ENCODE data around the gene HLA-DMB. TPM values are rescaled to one million over a fixed set of nuclear protein-coding genes. Genes with fewer than 3 reads are reported as not detected.

Gene HLA-DMB
- total RNA-seq, 1 experiment from 2014 or later = 3.3 TPM

DNA sequence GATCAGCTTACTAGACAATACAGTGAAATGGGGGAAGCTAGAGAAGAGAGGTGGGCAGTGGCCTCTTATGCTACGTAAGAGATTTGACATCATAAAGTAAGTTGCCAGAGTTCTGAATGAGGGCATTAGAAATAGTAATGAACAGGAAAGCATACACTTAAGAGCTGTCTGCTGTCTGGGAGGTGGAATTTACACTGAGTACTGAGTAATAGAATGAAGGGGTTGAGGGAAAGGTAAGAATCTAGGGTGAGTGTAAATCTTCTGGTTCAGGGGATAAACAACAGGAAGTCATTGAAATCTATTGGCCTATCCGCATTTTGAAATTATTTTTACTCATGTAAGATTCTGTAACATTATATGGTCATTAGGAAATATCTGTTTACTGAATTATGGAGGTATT, 35.8 kb downstream of the HLA-DMB start:
- H3K4me2 ChIP-seq (ENCODE audit: low read length) = no peak overlapping the region
- H3K4me3 ChIP-seq (replicated peaks in 1 of 2; ENCODE audit: low read depth in 1 of 2, low read length in 2 of 2) = no peak overlapping the region
- H3K79me2 ChIP-seq (ENCODE audit: insufficient read depth, low read length) = no peaks in the 10 kb centered on the region; the same call in 1 of the 2 replicates
- H3K9me3 ChIP-seq (ENCODE audit: control insufficient read depth in 1 of 2, insufficient read depth in 1 of 2, low read depth in 1 of 2, low read length in 2 of 2) = no peaks in the 10 kb centered on the region
- H3K27me3 ChIP-seq (ENCODE audit: insufficient read depth, low read length) = no peaks in the 10 kb centered on the region
- H3K27ac ChIP-seq (ENCODE audit: low read depth, low read length) = no peak overlapping the region
- DNase-seq (ENCODE audit: low read depth, low spot score) = no peak
- H2AFZ ChIP-seq (ENCODE audit: low read depth, low read length, poor library complexity, severe bottlenecking) = no peak overlapping the region
- no TSS peak for BruUV-seq (replicated peaks)
- no peaks in the 10 kb centered on the region for H3K36me3 ChIP-seq (ENCODE audit: control insufficient read depth in 1 of 2, insufficient read depth in 2 of 2, low read length in 2 of 2)
- H4K20me1 ChIP-seq (ENCODE audit: insufficient read depth) = no peaks in the 10 kb centered on the region
- TF ChIP-seq CEBPB (IDR thresholded peaks at IDR 0.05; ENCODE audit: low read depth) (no peak), SIN3A (IDR thresholded peaks at IDR 0.05; ENCODE audit: low read depth) (no peak), JUND (IDR thresholded peaks at IDR 0.05) (no peak), SP1 (IDR thresholded peaks at IDR 0.05; ENCODE audit: low read depth) (no peak), TCF7L2 (IDR thresholded peaks at IDR 0.05; ENCODE audit: borderline replicate concordance, extremely low read depth, insufficient read depth, insufficient read length) (no peak)
- H3K9me2 ChIP-seq (ENCODE audit: insufficient read depth) = no peaks in the 10 kb centered on the region
- ChIA-PET RAD21 (ENCODE audit: low non-redundant PET in 1 of 2, low total read pairs in 2 of 2, uncharacterized antibody in 2 of 2, unreplicated experiment in 2 of 2) (no interaction called here), POLR2A (interaction anchor here (1.3 to 1.7 kb wide), 2 partner anchors 11 to 67 kb away, joined by 4 to 9 read pairs; no protein-coding TSS in a partner anchor), CTCF (interaction anchor here (0.7 to 1.9 kb wide), 5 partner anchors 29 to 119 kb away, joined by 3 to 13 read pairs (median 3); partner anchors contain the start of gene TAP2)
- no peaks in the 10 kb centered on the region for H3K4me1 ChIP-seq (ENCODE audit: control insufficient read depth in 1 of 2, insufficient read depth in 2 of 2, low read length in 2 of 2)
- no peak for ATAC-seq
- no peak overlapping the region for H3K9ac ChIP-seq (ENCODE audit: low read length)
- intact Hi-C loops (cut with micrococcal nuclease) = no loop called here

- Histone ChIP-seq H4K20me1 (ENCODE audit: insufficient read depth) (no peaks in the 10 kb centered on the region), H3K79me2 (ENCODE audit: insufficient read depth, low read length) (no peaks in the 10 kb centered on the region; the same call in 1 of the 2 replicates), H3K9me3 (ENCODE audit: control insufficient read depth in 1 of 2, insufficient read depth in 1 of 2, low read depth in 1 of 2, low read length in 2 of 2) (no peaks in the 10 kb centered on the region), H3K9me2 (ENCODE audit: insufficient read depth) (no peaks in the 10 kb centered on the region), H3K9ac (ENCODE audit: low read length) (no peak overlapping the region), H3K27ac (ENCODE audit: low read depth, low read length) (no peak overlapping the region), H3K4me1 (ENCODE audit: control insufficient read depth in 1 of 2, insufficient read depth in 2 of 2, low read length in 2 of 2) (no peaks in the 10 kb centered on the region), H3K36me3 (ENCODE audit: control insufficient read depth in 1 of 2, insufficient read depth in 2 of 2, low read length in 2 of 2) (no peaks in the 10 kb centered on the region), H2AFZ (ENCODE audit: low read depth, low read length, poor library complexity, severe bottlenecking) (no peak overlapping the region), H3K27me3 (ENCODE audit: insufficient read depth, low read length) (no peaks in the 10 kb centered on the region), H3K4me2 (ENCODE audit: low read length) (no peak overlapping the region), H3K4me3 (replicated peaks in 1 of 2; ENCODE audit: low read depth in 1 of 2, low read length in 2 of 2) (no peak overlapping the region)
- ATAC-seq = no peak
- no peak for DNase-seq (ENCODE audit: low read depth, low spot score)
- intact Hi-C loops (cut with micrococcal nuclease) = no loop called here
- POLR2A ChIA-PET = interaction anchor here (1.3 to 1.7 kb wide), 2 partner anchors 10 to 68 kb away, joined by 4 to 9 read pairs; no protein-coding TSS in a partner anchor
- BruUV-seq (replicated peaks) = no TSS peak
- CTCF ChIA-PET = interaction anchor here (1.1 to 1.9 kb wide), 4 partner anchors 30 to 76 kb away, joined by 3 to 13 read pairs (median 3); partner anchors contain the start of gene TAP2
- RAD21 ChIA-PET (ENCODE audit: low non-redundant PET in 1 of 2, low total read pairs in 2 of 2, uncharacterized antibody in 2 of 2, unreplicated experiment in 2 of 2) = no interaction called here
- TF ChIP-seq EGR1 (IDR thresholded peaks at IDR 0.05; ENCODE audit: low read depth) (no peak), EZH2phosphoT487 (IDR thresholded peaks at IDR 0.05; ENCODE audit: borderline replicate concordance) (no peak), CBX3 (IDR thresholded peaks at IDR 0.05; ENCODE audit: low read depth) (no peak), ELF1 (IDR thresholded peaks at IDR 0.05; ENCODE audit: borderline replicate concordance, low read depth) (no peak), POLR2AphosphoS5 (IDR thresholded peaks at IDR 0.05; ENCODE audit: low read depth, low read length) (no peak), TCF7L2 (IDR thresholded peaks at IDR 0.05; ENCODE audit: borderline replicate concordance, extremely low read depth, insufficient read depth, insufficient read length) (no peak), SRF (IDR thresholded peaks at IDR 0.05; ENCODE audit: low read depth) (no peak), POLR2A (IDR thresholded peaks at IDR 0.05; ENCODE audit: borderline replicate concordance, extremely low read depth, insufficient read depth, insufficient read length) (no peak), CEBPB (IDR thresholded peaks at IDR 0.05; ENCODE audit: low read depth) (no peak), RAD21 (IDR thresholded peaks at IDR 0.05; ENCODE audit: low read depth) (no peak), EZH2 (IDR thresholded peaks at IDR 0.05) (no peak), CTCF (IDR thresholded peaks at IDR 0.05 in 2 of 3, conservative IDR thresholded peaks at IDR 0.05 in 1 of 3; ENCODE audit: borderline replicate concordance in 1 of 3, insufficient read depth in 1 of 3, low read depth in 2 of 3, low read length in 2 of 3) (no peak), JUND (IDR thresholded peaks at IDR 0.05) (no peak), ZFX (IDR thresholded peaks at IDR 0.05) (no peak)
- TF ChIP-seq, protein P1, sequence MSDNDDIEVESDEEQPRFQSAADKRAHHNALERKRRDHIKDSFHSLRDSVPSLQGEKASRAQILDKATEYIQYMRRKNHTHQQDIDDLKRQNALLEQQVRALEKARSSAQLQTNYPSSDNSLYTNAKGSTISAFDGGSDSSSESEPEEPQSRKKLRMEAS (IDR thresholded peaks at IDR 0.05) = no peak
These were observed 36.9 kb downstream of the HLA-DMB start for GRCh38 chr6:32903952-32904351.
